IMR-90 (cell line): Measurements from ENCODE around the gene KCNMB1. TPM values are rescaled to one million over a fixed set of nuclear protein-coding genes. Genes with fewer than 3 reads are reported as not detected.

Source experiments
- ATAC-seq: fragments of 200-7000 bp; cut with Tn5 transposase; 2 replicates; pipeline ENCODE4 v1.9.1; 2020; ENCODE audit warnings: low read depth, mild to moderate bottlenecking, moderate library complexity
- BruUV-seq: library from RNA; stranded (reverse); fragments of 400-500 nt; replicated peaks from 2 replicates; lab custom pipeline; 2021; lab: Mats Ljungman, UMichigan
- CTCF ChIA-PET: fragments of 300-600 bp; formaldehyde crosslinking; extraction: SDS; loops from one replicate; lab custom pipeline; 2021; ENCODE audit warnings: antibody characterized with exemption; lab: Yijun Ruan, JAX
- POLR2A ChIA-PET: fragments of 300-600 bp; sonication (Branson Sonifier 250); formaldehyde crosslinking; loops from one replicate; lab custom pipeline; 2022; ENCODE audit warnings: antibody characterized with exemption; ENCODE audit not compliant: unreplicated experiment; lab: Charles Lee
- DNase-seq: peaks from one replicate; pipeline ENCODE4 v3.0.0; 2013
- H2AFZ ChIP-seq: replicated peaks from 2 replicates; pipeline ENCODE3; 2013; ENCODE audit warnings: low read length, mild to moderate bottlenecking; ENCODE audit not compliant: poor library complexity
- H2AK5ac ChIP-seq: 2 replicates; pipeline ENCODE4 v1.6.1; 2013; ENCODE audit warnings: low read depth, low read length, inconsistent platforms
- H2AK9ac ChIP-seq: replicated peaks from 2 replicates; pipeline ENCODE3; 2013; ENCODE audit warnings: mild to moderate bottlenecking, low read depth, low read length, moderate library complexity; ENCODE audit not compliant: poor library complexity
- H2BK120ac ChIP-seq: 2 replicates; pipeline ENCODE4 v1.6.1; 2013; ENCODE audit warnings: low read depth, low read length, inconsistent platforms
- H2BK15ac ChIP-seq: 3 replicates; pipeline ENCODE4 v1.6.1; 2013; ENCODE audit warnings: low read depth, low read length, inconsistent platforms
- H2BK20ac ChIP-seq: 2 replicates; pipeline ENCODE4 v1.6.1; 2013; ENCODE audit warnings: low read depth, mild to moderate bottlenecking, inconsistent platforms, low read length, moderate library complexity
- H2BK5ac ChIP-seq: 2 replicates; pipeline ENCODE4 v1.6.1; 2013; ENCODE audit warnings: mild to moderate bottlenecking, low read depth, low read length, inconsistent platforms; ENCODE audit not compliant: poor library complexity, severe bottlenecking
- H3K14ac ChIP-seq: replicated peaks from 2 replicates; pipeline ENCODE4 v1.6.1; 2013; ENCODE audit warnings: low read depth, low read length, inconsistent platforms
- H3K18ac ChIP-seq: 2 replicates; pipeline ENCODE4 v1.6.1; 2013; ENCODE audit warnings: low read depth, low read length, control low read depth
- H3K23ac ChIP-seq: 2 replicates; pipeline ENCODE4 v1.6.1; 2013; ENCODE audit warnings: low read depth, low read length, inconsistent platforms
- H3K27ac ChIP-seq: 2 replicates; pipeline ENCODE4 v1.5.1; 2013; ENCODE audit warnings: mild to moderate bottlenecking, control low read depth, low read length; ENCODE audit not compliant: insufficient read depth
- H3K27me3 ChIP-seq: 2 replicates; pipeline ENCODE4 v1.6.1; 2013; ENCODE audit warnings: low read length; ENCODE audit not compliant: control insufficient read depth, insufficient read depth
- H3K36me3 ChIP-seq: 2 replicates; pipeline ENCODE4 v1.6.1; 2013; ENCODE audit warnings: low read length, mixed read lengths; ENCODE audit not compliant: control insufficient read depth, insufficient read depth
- H3K4ac ChIP-seq: 2 replicates; pipeline ENCODE4 v1.6.1; 2013; ENCODE audit warnings: low read depth, low read length, inconsistent platforms
- H3K4me1 ChIP-seq: 2 replicates; pipeline ENCODE4 v1.6.1; 2013; ENCODE audit warnings: low read length, mixed read lengths; ENCODE audit not compliant: control insufficient read depth, insufficient read depth
- H3K4me2 ChIP-seq: 2 replicates; pipeline ENCODE4 v1.6.1; 2013; ENCODE audit warnings: low read depth, mild to moderate bottlenecking, control low read depth, low read length, moderate library complexity
- H3K4me3 ChIP-seq: 2 replicates; pipeline ENCODE4 v1.5.1; 2013; ENCODE audit warnings: low read depth, mild to moderate bottlenecking, control low read depth, low read length, moderate library complexity; ENCODE audit not compliant: insufficient read depth
- H3K56ac ChIP-seq: 2 replicates; pipeline ENCODE4 v1.6.1; 2013; ENCODE audit warnings: low read length, inconsistent platforms; ENCODE audit not compliant: insufficient read depth; ENCODE audit errors: extremely low read depth
- H3K79me1 ChIP-seq, 2 experiments: 2 replicates each; pipeline ENCODE4 v1.6.1; 2013; ENCODE audit warnings: low read length in 2 of 2, inconsistent platforms in 1 of 2, low read depth in 1 of 2
- H3K9ac ChIP-seq: 2 replicates; pipeline ENCODE4 v1.6.1; 2013; ENCODE audit warnings: low read depth, low read length, control low read depth
- H3K9me1 ChIP-seq: 2 replicates; pipeline ENCODE4 v1.6.1; 2013; ENCODE audit warnings: low read length, inconsistent platforms; ENCODE audit not compliant: insufficient read depth
- H3K9me3 ChIP-seq: 2 replicates; pipeline ENCODE4 v1.6.1; 2013; ENCODE audit warnings: low read length; ENCODE audit not compliant: control insufficient read depth, insufficient read depth
- H4K20me1 ChIP-seq: 2 replicates; pipeline ENCODE4 v1.6.1; 2013; ENCODE audit warnings: low read length, inconsistent platforms; ENCODE audit not compliant: insufficient read depth
- H4K5ac ChIP-seq: 2 replicates; pipeline ENCODE4 v1.6.1; 2013; ENCODE audit warnings: mild to moderate bottlenecking, low read depth, low read length, control low read depth
- H4K8ac ChIP-seq, 2 experiments: 2 replicates each; pipeline ENCODE4 v1.6.1; 2013; ENCODE audit warnings: low read depth in 2 of 2, low read length in 2 of 2, control low read depth in 1 of 2, inconsistent platforms in 1 of 2
- H4K91ac ChIP-seq: 2 replicates; pipeline ENCODE4 v1.6.1; 2013; ENCODE audit warnings: low read depth, low read length, inconsistent platforms; ENCODE audit not compliant: insufficient read depth
- CHD1 ChIP-seq: IDR thresholded peaks from 2 replicates; pipeline ENCODE4 v1.6.1; 2012; ENCODE audit warnings: low read depth, low read length, improper control_type of control experiment
- MXI1 ChIP-seq: IDR thresholded peaks from 2 replicates; pipeline ENCODE4 v1.6.1; 2012; ENCODE audit warnings: low read depth, mild to moderate bottlenecking, low read length, moderate library complexity, borderline replicate concordance
- SMC3 ChIP-seq: fragments of 150-350 bp; IDR thresholded peaks from 2 replicates; pipeline ENCODE4 v1.6.1; 2016; ENCODE audit warnings: low read depth, mild to moderate bottlenecking, antibody characterized with exemption, low read length, moderate library complexity
- WGBS, 2 experiments: methylation state at CpG; one replicate each; pipeline versions ENCODE4 v1.1.5 to v1.1.7; 2013; ENCODE audit warnings: missing lambda C conversion rate in 2 of 2; ENCODE audit not compliant: insufficient read length in 1 of 2; ENCODE audit errors: extremely low coverage in 2 of 2; 5-methylcytosine and 5-hydroxymethylcytosine counted together
- dilution Hi-C: fragments of 300-500 bp; cut with HindIII; formaldehyde crosslinking; loops from one replicate; pipeline ENCODE4 v1.14.3; 2018; ENCODE audit warnings: low sequenced_read_pairs; ENCODE audit not compliant: unreplicated experiment
- in situ Hi-C: fragments of 300-500 bp; cut with MboI; formaldehyde crosslinking; loops from 3 replicates; pipeline ENCODE4 v1.14.3; 2019; ENCODE audit warnings: low sequenced_read_pairs, inconsistent platforms, mixed read lengths
- intact Hi-C: fragments of 100-400 bp; cut with micrococcal nuclease; formaldehyde crosslinking; loops from 2 replicates; pipeline ENCODE4 v1.10.0; 2022
- polyA plus RNA-seq, 3 experiments: library from polyadenylated mRNA; depleted of rRNA; stranded (reverse); fragments of >200 nt; gene quantifications; 2 replicates each; pipeline ENCODE4 v1.2.3, GENCODE V29; 2012; ENCODE audit warnings: low replicate concordance in 1 of 3
- total RNA-seq: library from RNA; depleted of rRNA; stranded (reverse); fragments of >200 nt; gene quantifications from 2 replicates; pipeline ENCODE4 v1.2.3, GENCODE V29; 2012

KCNMB1 gene
- total and polyA plus RNA-seq, 2 of the 4 experiments (the other 2 are of a cell fraction): not detected

DNA sequence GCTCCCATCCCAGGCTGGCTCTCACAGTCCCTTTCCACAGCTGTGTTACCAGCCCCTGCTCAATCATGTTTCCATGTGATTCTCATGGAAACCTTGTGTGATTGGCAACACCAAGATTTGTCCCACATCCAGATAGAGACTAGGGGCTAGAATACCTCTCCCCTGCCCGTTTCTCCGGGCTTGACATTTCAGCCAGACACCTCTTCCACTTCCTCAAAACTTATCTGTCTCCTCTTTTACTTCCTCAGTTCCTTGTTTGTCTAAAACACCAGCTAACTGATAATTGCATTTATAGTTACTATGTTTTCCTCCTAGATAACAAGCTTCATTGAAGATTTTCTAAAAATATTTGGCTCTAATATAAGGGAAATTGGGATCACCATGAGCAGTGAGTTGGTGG is 16.6 kb upstream of the KCNMB1 start:
- no CpG with 5 or more reads among the region's 2 CpGs for WGBS, 2 experiments
- dilution Hi-C loops (no loop called here), intact Hi-C loops (no loop called here), in situ Hi-C loops (no loop called here)
- Histone ChIP-seq H3K27me3 (no peaks in the 10 kb centered on the region), H2BK15ac (no peak overlapping the region), H4K20me1 (no peaks in the 10 kb centered on the region), H4K8ac (no peak overlapping the region), H3K4ac (no peak overlapping the region), H2BK5ac (no peak overlapping the region), H3K9me3 (no peaks in the 10 kb centered on the region), H2AK9ac (no peak overlapping the region), H3K4me3 (no peak overlapping the region), H3K79me1 (no peaks in the 10 kb centered on the region), H2AK5ac (no peak overlapping the region), H3K4me2 (no peak overlapping the region), H2BK120ac (no peak overlapping the region), H3K9ac (no peak overlapping the region), H3K14ac (no peak overlapping the region), H3K18ac (no peak overlapping the region), H4K5ac (no peak overlapping the region), H2BK20ac (no peak overlapping the region), H4K91ac (no peak overlapping the region), H3K23ac (no peak overlapping the region), H2AFZ (no peak overlapping the region), H3K9me1 (no peaks in the 10 kb centered on the region), H3K27ac (no peak overlapping the region), H3K56ac (no peak overlapping the region), H3K4me1 (no peaks in the 10 kb centered on the region), H3K36me3 (no peaks in the 10 kb centered on the region)
- no peak for DNase-seq
- CTCF ChIA-PET: no interaction called here
- no peak for TF ChIP-seq SMC3
- TF ChIP-seq MXI1: no peak
- no peak for TF ChIP-seq CHD1
- ATAC-seq: no peak
- POLR2A ChIA-PET: no interaction called here
- BruUV-seq: no TSS peak
